Ovary (tissue), 3 donors: ENCODE data around the gene DYNLT4.

Experiments used
- CTCF ChIP-seq, 3 donors: fragments of 450-650 bp in 2 of 3; fragments of 200-600 bp in 1 of 3; IDR thresholded peaks; one replicate each; pipeline versions ENCODE4 v1.5.1 to v1.8.0; 2016 to 2022; ENCODE audit warnings: antibody characterized with exemption in 3 of 3, mild to moderate bottlenecking in 1 of 3
- EP300 ChIP-seq: sonication (generic); formaldehyde crosslinking; IDR thresholded peaks from one replicate; pipeline ENCODE4 v1.6.1; 2017; ENCODE audit warnings: antibody characterized with exemption
- POLR2A ChIP-seq: fragments of 450-650 bp; IDR thresholded peaks from one replicate; pipeline ENCODE4 v1.6.1; 2017; ENCODE audit warnings: antibody characterized with exemption, mild to moderate bottlenecking, moderate library complexity
- donor health status: DM: no; HTN: no; CAD: no.

GRCh38 chr1:44853201-44853600 lies 46.0 kb upstream of the DYNLT4 start:
- TF ChIP-seq CTCF (IDR thresholded peaks at IDR 0.05) (no peak), EP300 (no peak), POLR2A (no peak)
